HCT116 (cell line): ENCODE results near the gene TTLL3. TPM values are rescaled to one million over a fixed set of nuclear protein-coding genes. Genes with fewer than 3 reads are reported as not detected.
A peak's percentile ranks its signal among the peaks of the same experiment; 100 is the strongest.

Source experiments
- ATAC-seq: fragments of 200-7000 bp; cut with Tn5 transposase; 2 replicates; pipeline ENCODE4 v1.9.1; 2020; ENCODE audit warnings: mild to moderate bottlenecking, moderate library complexity
- BruUV-seq: library from RNA; stranded (reverse); fragments of 400-500 nt; replicated peaks from 2 replicates; lab custom pipeline; 2021; lab: Mats Ljungman, UMichigan
- CTCF ChIA-PET: fragments of 300-600 bp; sonication (Branson Sonifier 250); formaldehyde crosslinking; loops from one replicate; lab custom pipeline; 2021; ENCODE audit warnings: antibody characterized with exemption; lab: Charles Lee
- POLR2A ChIA-PET: fragments of 300-600, 350-600 bp; sonication (Branson Sonifier 250); formaldehyde crosslinking; loops from one replicate; lab custom pipeline; 2021; ENCODE audit warnings: antibody characterized with exemption; lab: Charles Lee
- RAD21 ChIA-PET, 2 experiments: fragments of 300-600 bp; sonication (Branson Sonifier 250); formaldehyde crosslinking; loops; one replicate each; lab custom pipeline; 2023; ENCODE audit warnings: low total read pairs in 2 of 2; ENCODE audit not compliant: uncharacterized antibody in 2 of 2, unreplicated experiment in 2 of 2, low non-redundant PET in 1 of 2; lab: Charles Lee
- DNase-seq: peaks from one replicate; pipeline ENCODE4 v3.0.0-alpha.2; 2010; ENCODE audit warnings: low read depth, low spot score
- H2AFZ ChIP-seq: fragments of 200-600 bp; shearing (Covaris generic), sonication (generic); 2 replicates; pipeline ENCODE4 v1.6.1; 2017; ENCODE audit warnings: low read depth, mixed run types, mixed read lengths, antibody characterized with exemption, low read length; ENCODE audit not compliant: poor library complexity, severe bottlenecking
- H3K27ac ChIP-seq: 2 replicates; pipeline ENCODE4 v1.5.1; 2012; ENCODE audit warnings: low read depth, low read length
- H3K27me3 ChIP-seq: fragments of 200-600 bp; sonication (generic); 2 replicates; pipeline ENCODE4 v1.6.1; 2016; ENCODE audit warnings: mixed run types, low read length, mixed read lengths; ENCODE audit not compliant: insufficient read depth
- H3K36me3 ChIP-seq, 2 experiments: fragments of 200-500 bp in 1 of 2; fragments of 200-600 bp in 1 of 2; sonication (Bioruptor generic) in 1 of 2; sonication (generic) in 1 of 2; 2 replicates each; pipeline versions ENCODE4 v1.5.1 to v1.6.1; 2014 to 2016; ENCODE audit warnings: low read length in 2 of 2, inconsistent platforms in 1 of 2, mixed read lengths in 1 of 2, mixed run types in 1 of 2; ENCODE audit not compliant: insufficient read depth in 2 of 2, control insufficient read depth in 1 of 2
- H3K4me1 ChIP-seq, 2 experiments: fragments of 200-600 bp in 1 of 2; sonication (generic) in 1 of 2; 2 replicates each; pipeline versions ENCODE4 v1.5.1 to v1.6.1; 2012 to 2017; ENCODE audit warnings: low read length in 2 of 2, inconsistent platforms in 1 of 2, mild to moderate bottlenecking in 1 of 2, mixed read lengths in 1 of 2, mixed run types in 1 of 2, moderate library complexity in 1 of 2; ENCODE audit not compliant: insufficient read depth in 2 of 2, control insufficient read depth in 1 of 2
- H3K4me2 ChIP-seq: fragments of 200-600 bp; sonication (generic); 2 replicates; pipeline ENCODE4 v1.6.1; 2017; ENCODE audit warnings: mixed run types, low read length, mixed read lengths
- H3K4me3 ChIP-seq, 2 experiments: fragments of 200-600 bp in 1 of 2; sonication (generic) in 1 of 2; replicated peaks in 1 of 2; 2 replicates each; pipeline ENCODE4 v1.5.1; 2011 to 2016; ENCODE audit warnings: low read length in 2 of 2, control low read depth in 1 of 2, low read depth in 1 of 2, mild to moderate bottlenecking in 1 of 2, mixed read lengths in 1 of 2, mixed run types in 1 of 2
- H3K79me2 ChIP-seq: fragments of 200-600 bp; sonication (generic); 2 replicates; pipeline ENCODE4 v1.6.1; 2017; ENCODE audit warnings: mild to moderate bottlenecking, mixed run types, low read length, moderate library complexity, mixed read lengths; ENCODE audit not compliant: insufficient read depth
- H3K9ac ChIP-seq: fragments of 200-600 bp; sonication (generic); 2 replicates; pipeline ENCODE4 v1.6.1; 2016; ENCODE audit warnings: low read length, mixed read lengths
- H3K9me2 ChIP-seq: fragments of 200-600 bp; sonication (generic), shearing (Covaris generic); 2 replicates; pipeline ENCODE4 v1.6.1; 2017; ENCODE audit warnings: mixed run types, mild to moderate bottlenecking, moderate library complexity; ENCODE audit not compliant: insufficient read depth
- H3K9me3 ChIP-seq, 2 experiments: fragments of 200-500 bp in 1 of 2; fragments of 200-600 bp in 1 of 2; sonication (Bioruptor generic) in 1 of 2; sonication (generic) in 1 of 2; 2 replicates each; pipeline ENCODE4 v1.6.1; 2014 to 2017; ENCODE audit warnings: low read length in 2 of 2, mixed read lengths in 2 of 2, inconsistent platforms in 1 of 2, low read depth in 1 of 2, mild to moderate bottlenecking in 1 of 2, mixed run types in 1 of 2, moderate library complexity in 1 of 2; ENCODE audit not compliant: control insufficient read depth in 1 of 2, insufficient read depth in 1 of 2
- H4K20me1 ChIP-seq: fragments of 200-600 bp; sonication (generic), shearing (Covaris generic); 2 replicates; pipeline ENCODE4 v1.6.1; 2017; ENCODE audit warnings: mixed run types, mild to moderate bottlenecking, moderate library complexity; ENCODE audit not compliant: insufficient read depth
- CBX3 ChIP-seq: IDR thresholded peaks from 2 replicates; pipeline ENCODE4 v1.6.1; 2012; ENCODE audit warnings: low read depth
- EZH2 ChIP-seq: fragments of 200-600 bp; sonication (generic); IDR thresholded peaks from 2 replicates; pipeline ENCODE4 v1.6.1; 2017; ENCODE audit warnings: antibody characterized with exemption, mixed run types
- JUND ChIP-seq: IDR thresholded peaks from 2 replicates; pipeline ENCODE4 v1.6.1; 2012
- ZFX ChIP-seq: fragments of 450-650 bp; IDR thresholded peaks from 2 replicates; pipeline ENCODE4 v1.6.1; 2017
- ZNF274 ChIP-seq: fragments of 200-500 bp; sonication (Bioruptor generic); IDR thresholded peaks from 2 replicates; pipeline ENCODE4 v1.6.1; 2014; ENCODE audit warnings: mild to moderate bottlenecking, low read depth, low read length, inconsistent platforms
- intact Hi-C: fragments of 100-400 bp; cut with micrococcal nuclease; formaldehyde crosslinking; loops from 2 replicates; pipeline ENCODE4 v1.10.0; 2022
- total RNA-seq: library from RNA; stranded (reverse); gene quantifications from one replicate; pipeline ENCODE4 v1.2.1, GENCODE V29; 2021; ENCODE audit not compliant: unreplicated experiment

The TTLL3 gene
- total RNA-seq, 1 experiment from 2014 or later = 40.3 TPM

- ChIA-PET POLR2A (no interaction called here), CTCF (interaction anchor here (0.6 kb wide), 1 partner anchor 149 kb away, joined by 3 read pairs; no protein-coding TSS in a partner anchor), RAD21 (no interaction called here)
- BruUV-seq = no TSS peak
- Histone ChIP-seq H3K27ac (no peak overlapping the region), H3K4me3 (no peak overlapping the region), H3K9ac (no peak overlapping the region), H3K36me3 (peaks cover 15 to 21% of the 10 kb centered on the region in 2 experiments; a peak in 3 of 4 replicates), H3K9me2 (no peaks in the 10 kb centered on the region), H3K27me3 (no peaks in the 10 kb centered on the region), H3K4me2 (no peak overlapping the region), H4K20me1 (no peaks in the 10 kb centered on the region), H3K4me1 (peaks cover 0 to 8% of the 10 kb centered on the region in 2 experiments; a peak in 2 of 4 replicates), H2AFZ (no peak overlapping the region), H3K79me2 (peaks cover 8% of the 10 kb centered on the region)
- intact Hi-C loops = no loop called here
- DNase-seq = no peak
- TF ChIP-seq CBX3 (no peak), ZNF274 (no peak), ZFX (no peak)
- TF ChIP-seq, all 23 proteins: peak for 0
- no peak for ATAC-seq
- H3K9me3 ChIP-seq = no peaks in the 10 kb centered on the region
Observed at GRCh38 chr3:9787714-9788113, 22.3 kb upstream of the TTLL3 start.

GRCh38 chr3:9791127-9791526, 18.9 kb upstream of the TTLL3 start:
- POLR2A ChIA-PET = no interaction called here

More at GRCh38 chr3:9791127-9791526, 18.9 kb upstream of the TTLL3 start:
- Histone ChIP-seq H3K9me2 (no peaks in the 10 kb centered on the region), H3K36me3 (peaks cover 15 to 17% of the 10 kb centered on the region in 2 experiments; a peak in 2 of 4 replicates), H3K27ac (0 out of 2 replicates have a peak overlapping the region, but pooled peaks have one; percentile 82), H3K4me3 (peak overlapping the region; percentile 81 to 87; a peak in 3 of 4 replicates), H3K79me2 (peaks cover 41% of the 10 kb centered on the region), H4K20me1 (no peaks in the 10 kb centered on the region), H3K9me3 (no peaks in the 10 kb centered on the region), H2AFZ (no peak overlapping the region), H3K4me1 (peaks cover 0 to 18% of the 10 kb centered on the region in 2 experiments; a peak in 3 of 4 replicates), H3K4me2 (peak overlapping the region; percentile 93)
- no peak for ATAC-seq
- no TSS peak for BruUV-seq
- RAD21 ChIA-PET = no interaction called here
- TF ChIP-seq EZH2 (no peak), JUND (no peak)
- TF ChIP-seq, all 23 proteins: peak for 0
- CTCF ChIA-PET = no interaction called here
- Histone ChIP-seq H3K27me3 (no peaks in the 10 kb centered on the region), H3K9ac (peak overlapping the region; percentile 97; the same call in 1 of the 2 replicates)
- intact Hi-C loops = no loop called here
- no peak for DNase-seq
